ENCODE data around the gene ACOXL.

Gene ACOXL

DNA sequence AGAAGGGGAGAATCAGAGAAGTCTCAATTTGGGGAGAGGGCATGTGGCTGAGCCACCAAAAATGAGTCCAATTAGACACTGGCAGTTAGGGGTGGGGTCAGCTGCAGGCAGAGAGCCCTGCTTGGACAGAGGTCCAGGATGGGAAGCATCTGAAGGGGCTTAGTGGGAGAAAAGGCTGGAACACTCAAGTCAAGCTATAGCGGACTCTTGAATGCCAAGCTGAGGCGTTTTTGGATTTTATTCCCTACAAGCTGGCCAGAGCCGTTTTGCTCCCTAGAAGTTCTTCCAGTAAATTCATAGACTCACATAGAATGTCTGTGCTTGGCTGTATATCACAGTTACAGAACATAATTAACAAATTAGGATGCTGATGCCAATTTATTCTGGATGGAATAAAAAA, 172.8 kb downstream of the ACOXL start:
- ChIA-PET CTCF (no interaction called here), POLR2A (no interaction called here)
- TF ChIP-seq CTCF (IDR thresholded peaks at IDR 0.05; ENCODE audit: insufficient read depth, low read length, missing control alignments), result no peak
- DNase-seq (ENCODE audit: low read depth, low spot score), result no peak
- no peak overlapping the region for H3K4me3 ChIP-seq (ENCODE audit: low read depth, low read length)

- TF ChIP-seq CTCF (IDR thresholded peaks at IDR 0.05; ENCODE audit: insufficient read depth, low read length, missing control alignments), result no peak
- CTCF ChIA-PET, result no interaction called here
- POLR2A ChIA-PET, result no interaction called here
- no peak overlapping the region for H3K4me3 ChIP-seq (ENCODE audit: low read depth, low read length)
- DNase-seq (ENCODE audit: low read depth, low spot score), result no peak
Observed at GRCh38 chr2:110906613-110907298, 174.4 kb downstream of the ACOXL start.

DNA sequence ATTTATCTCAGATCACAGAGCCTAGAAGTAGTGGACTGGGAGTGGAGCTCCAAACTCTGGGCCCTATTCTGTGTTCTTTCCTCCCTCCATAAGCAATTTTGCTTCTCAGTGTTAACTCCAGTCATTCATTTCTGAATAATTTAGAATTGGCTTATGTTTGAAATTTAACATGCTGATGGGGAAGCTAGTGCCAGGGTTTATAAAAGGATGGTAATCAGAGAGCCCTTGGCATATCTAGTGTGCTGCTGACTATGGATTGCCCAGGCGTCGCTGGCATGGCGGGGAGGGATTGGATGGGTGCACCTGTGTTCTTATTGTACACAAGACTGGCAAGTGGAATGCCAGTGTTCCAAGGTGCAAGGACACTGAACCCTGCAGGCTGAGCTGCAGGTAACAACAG, 177.1 kb downstream of the ACOXL start:
- ChIA-PET POLR2A (no interaction called here), CTCF (no interaction called here)
- no peak overlapping the region for H3K4me3 ChIP-seq (ENCODE audit: low read depth, low read length)
- no peak for DNase-seq (ENCODE audit: low read depth, low spot score)
- no peak for TF ChIP-seq CTCF (IDR thresholded peaks at IDR 0.05; ENCODE audit: insufficient read depth, low read length, missing control alignments)

DNA sequence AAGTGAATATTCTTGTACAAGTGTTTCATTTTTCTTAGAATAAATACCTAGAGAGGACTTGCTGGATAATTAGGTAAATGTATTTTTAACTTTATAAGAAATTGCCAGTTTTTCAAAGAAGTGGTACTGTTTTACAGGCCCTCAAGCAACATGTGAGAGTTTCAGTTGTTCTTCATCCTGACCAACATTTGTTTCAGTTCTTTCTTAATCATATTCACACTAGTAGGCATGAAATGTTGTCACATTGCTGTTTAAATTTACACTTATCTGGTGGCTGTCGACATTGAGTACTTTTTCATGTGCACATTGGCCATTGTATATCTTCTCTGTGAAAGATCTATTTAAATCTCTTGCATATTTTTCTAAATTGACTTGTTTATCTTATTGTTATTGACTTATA, 178.1 kb downstream of the ACOXL start:
- CTCF ChIA-PET, result no interaction called here
- POLR2A ChIA-PET, result no interaction called here
- H3K4me3 ChIP-seq (ENCODE audit: low read depth, low read length), result no peak overlapping the region
- no peak for TF ChIP-seq CTCF (IDR thresholded peaks at IDR 0.05; ENCODE audit: insufficient read depth, low read length, missing control alignments)
- DNase-seq (ENCODE audit: low read depth, low spot score), result no peak

GRCh38 chr2:110919738-110920137, 187.4 kb downstream of the ACOXL start:
- DNase-seq (ENCODE audit: low read depth, low spot score), result no peak
- no peak for TF ChIP-seq CTCF (IDR thresholded peaks at IDR 0.05; ENCODE audit: insufficient read depth, low read length, missing control alignments)
- ChIA-PET POLR2A (no interaction called here), CTCF (no interaction called here)
- no peak overlapping the region for H3K4me3 ChIP-seq (ENCODE audit: low read depth, low read length)

DNA sequence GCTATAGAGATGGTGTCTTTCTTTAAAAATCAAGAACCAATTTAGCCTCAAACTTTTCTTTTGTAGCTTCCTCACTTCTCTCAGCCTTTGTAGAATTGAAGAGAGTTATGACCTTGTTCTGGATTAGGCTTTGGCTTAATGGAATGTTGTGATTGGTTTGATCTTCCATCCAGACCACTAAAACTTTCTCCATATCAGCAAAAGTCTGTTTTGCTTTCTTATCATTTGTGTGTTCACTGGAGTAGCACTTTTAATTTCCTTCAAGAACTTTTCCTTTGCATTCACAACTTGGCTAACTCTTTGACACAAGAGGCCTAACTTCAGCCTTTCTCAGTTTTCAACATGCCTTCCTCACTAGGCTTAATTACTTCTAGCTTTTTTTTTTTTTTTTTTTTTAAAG, 193.1 kb downstream of the ACOXL start:
- no peak overlapping the region for H3K4me3 ChIP-seq (ENCODE audit: low read depth, low read length)
- no peak for DNase-seq (ENCODE audit: low read depth, low spot score)
- no peak for TF ChIP-seq CTCF (IDR thresholded peaks at IDR 0.05; ENCODE audit: insufficient read depth, low read length, missing control alignments)
- CTCF ChIA-PET, result no interaction called here
- POLR2A ChIA-PET, result no interaction called here

All from AG04449 (cell line).